ENCODE results near the gene S100A3.
A peak's percentile ranks its signal among the peaks of the same experiment; 100 is the strongest.

The S100A3 gene

DNA sequence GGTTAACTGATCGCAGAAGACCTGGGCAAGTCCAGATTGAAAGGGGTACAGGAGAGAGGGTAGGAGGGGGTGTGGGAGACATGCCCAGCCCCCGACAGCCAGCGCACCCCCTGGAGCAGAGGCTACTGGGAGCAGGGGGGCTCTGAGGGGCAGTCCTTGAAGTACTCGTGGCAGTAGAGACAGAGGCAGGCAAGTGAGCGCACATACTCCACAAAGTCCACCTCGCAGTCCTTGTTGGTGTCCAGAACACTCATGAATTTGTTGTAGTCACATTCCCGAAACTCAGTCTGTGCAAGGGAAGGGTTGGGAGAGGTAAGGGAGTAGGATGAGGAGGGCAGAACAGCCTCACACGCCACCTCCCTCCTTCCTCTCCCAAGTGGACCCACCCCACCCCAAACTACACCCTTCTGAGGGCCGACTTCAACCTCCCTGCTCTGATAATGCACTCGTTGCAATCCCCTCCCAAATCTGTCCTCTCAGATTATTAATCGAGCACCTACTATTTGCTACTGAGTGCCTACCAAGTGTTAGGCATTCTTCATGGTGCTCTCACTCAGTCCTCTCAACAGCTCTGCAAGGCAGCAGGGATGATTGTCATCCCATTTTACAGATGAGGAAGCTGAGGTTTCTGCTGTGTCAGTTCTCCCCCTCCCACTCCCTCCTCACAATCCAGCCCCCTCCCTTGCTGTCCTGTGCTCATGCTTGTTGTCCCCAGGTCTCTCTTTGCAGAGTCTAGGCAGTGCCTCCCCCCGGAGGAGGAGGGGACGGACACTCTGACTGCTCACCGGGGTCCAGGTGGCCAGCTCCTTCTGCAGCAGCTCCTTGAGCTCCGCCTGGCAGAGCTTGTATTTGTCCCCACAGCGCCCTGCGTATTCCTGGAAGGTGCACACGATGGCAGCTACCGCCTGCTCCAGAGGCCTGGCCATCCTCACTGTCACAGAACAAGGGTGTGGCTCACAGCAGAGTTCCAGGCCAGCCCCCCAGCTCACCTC lies 1.2 kb downstream of the S100A3 start:
- no peak for DNase-seq (ENCODE audit: low read depth)

DNA sequence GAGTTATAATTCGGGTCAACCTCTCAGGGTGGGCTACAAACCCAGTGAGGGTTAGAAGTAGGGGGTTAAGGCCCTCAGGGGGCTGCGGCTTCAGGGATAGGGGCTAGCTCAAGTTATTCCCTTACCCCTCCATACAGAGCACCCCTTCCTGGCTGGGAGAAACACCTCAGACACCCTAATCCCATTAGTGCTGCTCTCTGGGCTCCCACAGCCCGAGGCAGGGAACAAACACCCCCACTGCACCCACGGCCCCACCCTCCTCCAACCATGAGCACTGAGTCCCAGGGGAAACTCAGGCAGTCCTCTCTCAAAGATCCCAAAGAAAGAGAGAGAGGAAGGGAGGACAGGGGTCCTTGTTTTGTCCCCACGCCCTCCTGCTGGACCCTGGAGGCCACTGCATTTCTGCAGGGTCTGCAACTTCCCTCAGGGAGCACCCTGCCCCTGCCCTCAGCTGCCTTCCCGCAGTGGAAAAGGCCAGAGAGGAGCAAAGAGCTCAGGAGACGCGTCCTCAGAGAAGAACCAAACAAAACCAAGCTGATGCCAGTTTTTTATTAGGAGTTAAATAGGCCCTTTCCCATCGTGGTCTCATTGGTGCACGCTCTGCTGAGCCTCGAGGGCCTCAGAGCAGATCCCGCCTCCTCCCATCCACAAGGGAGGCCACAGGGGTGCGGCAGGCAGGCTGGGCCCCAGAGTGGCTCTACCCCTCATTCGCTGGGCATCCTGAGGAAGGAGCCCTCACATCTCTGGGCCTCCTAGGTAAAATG lies 2.1 kb downstream of the S100A3 start:
- DNase-seq (ENCODE audit: low read depth), result no peak

DNA sequence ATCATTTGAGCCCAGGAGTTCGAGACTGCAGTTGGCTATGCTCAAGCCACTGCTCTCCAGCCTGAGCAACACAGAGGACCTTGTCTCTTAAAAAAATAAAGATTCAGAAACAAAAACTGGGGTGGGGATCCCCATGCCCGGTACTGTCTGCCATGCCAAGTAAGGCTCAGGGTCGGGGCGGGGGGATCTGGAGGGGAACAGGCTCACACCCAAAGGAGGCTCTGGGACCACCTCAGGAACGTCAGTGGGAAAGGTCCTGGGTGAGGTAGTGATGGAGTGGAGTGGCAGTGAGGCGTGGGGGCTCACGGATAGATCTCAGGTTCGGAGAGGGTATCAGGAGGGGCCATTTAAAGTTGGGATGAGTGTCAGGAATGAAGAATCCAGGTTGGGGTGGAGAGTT lies 2.7 kb downstream of the S100A3 start:
- no peak for DNase-seq (ENCODE audit: low read depth)

DNA sequence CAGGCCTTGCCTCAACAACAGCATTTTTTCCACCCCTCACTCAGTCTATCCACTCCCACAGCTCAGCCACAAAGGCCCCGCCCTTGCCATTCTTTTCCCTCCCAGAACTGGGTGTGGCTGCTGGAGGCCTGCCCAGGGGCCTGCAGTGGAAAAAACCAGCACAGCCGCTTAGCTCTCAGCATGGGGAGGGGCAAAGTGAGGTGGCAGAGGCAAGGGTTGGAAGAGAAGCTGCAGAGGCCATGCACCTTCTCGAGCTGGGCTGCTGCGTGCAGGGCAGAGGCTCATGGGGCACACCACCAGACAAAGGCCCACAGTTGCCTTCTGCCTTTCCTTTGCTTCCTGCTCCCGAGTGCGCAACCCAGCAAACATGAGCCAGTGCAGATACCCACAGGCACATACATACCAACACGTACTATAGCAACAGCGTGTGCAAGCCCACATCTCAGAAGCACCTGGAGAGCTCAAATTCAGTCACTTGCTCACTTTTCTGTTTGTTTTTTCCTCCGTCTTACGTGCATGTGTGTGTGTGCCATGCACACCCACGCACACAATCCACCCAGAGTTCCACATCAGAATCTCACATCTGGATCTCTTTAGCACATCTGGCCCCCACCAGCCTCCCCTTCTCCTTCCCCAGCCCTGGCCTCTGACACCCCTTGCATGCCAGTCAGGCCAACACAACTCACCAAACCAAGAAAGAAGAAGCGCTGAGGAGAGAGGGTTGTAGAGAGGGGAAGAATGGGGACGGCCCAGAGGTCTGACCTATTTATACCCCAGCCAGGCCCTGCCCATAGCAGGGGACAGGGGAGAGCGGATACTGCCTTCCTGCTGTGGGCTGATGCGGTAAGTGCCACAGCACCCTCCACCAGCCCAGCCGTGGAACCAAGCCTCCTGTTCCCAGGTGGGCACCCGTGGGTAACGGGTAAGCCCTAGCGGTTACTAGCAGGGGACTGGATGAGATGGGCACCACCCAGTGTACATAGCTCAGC lies 3.7 kb downstream of the S100A3 start, which contains the start of gene S100A4:
TSS of gene S100A4 (minus strand) at position 740 of the 989 bp plus-strand sequence. CDS start 1,012 bp downstream, outside the sequence.
- DNase-seq (ENCODE audit: low read depth), result peak; percentile 84

DNA sequence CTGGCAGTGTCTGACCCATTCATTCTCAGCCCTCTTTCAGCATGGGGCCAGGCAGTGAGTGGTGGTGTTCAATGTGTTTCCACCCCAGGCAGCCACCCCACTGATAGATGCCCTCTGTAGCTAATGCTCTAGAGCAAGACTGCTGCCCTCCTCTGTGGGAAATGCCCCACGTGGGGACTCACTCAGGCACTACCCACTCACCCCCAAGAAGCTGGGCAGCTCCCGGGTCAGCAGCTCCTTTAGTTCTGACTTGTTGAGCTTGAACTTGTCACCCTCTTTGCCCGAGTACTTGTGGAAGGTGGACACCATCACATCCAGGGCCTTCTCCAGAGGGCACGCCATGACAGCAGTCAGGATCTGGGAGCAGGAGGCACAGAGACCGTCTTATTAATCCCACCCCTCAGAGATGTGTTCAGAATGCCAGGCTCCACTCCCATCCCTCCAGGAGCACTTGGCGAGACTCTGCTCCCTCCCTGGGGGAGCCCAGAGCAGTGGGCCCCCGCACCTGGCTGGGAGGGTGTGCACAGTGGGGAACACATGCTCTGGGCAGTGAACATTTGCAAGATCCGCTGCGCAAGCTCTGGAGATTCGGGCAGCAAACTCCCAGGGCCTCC lies 4.5 kb downstream of the S100A3 start:
- no peak for DNase-seq (ENCODE audit: low read depth)

DNA sequence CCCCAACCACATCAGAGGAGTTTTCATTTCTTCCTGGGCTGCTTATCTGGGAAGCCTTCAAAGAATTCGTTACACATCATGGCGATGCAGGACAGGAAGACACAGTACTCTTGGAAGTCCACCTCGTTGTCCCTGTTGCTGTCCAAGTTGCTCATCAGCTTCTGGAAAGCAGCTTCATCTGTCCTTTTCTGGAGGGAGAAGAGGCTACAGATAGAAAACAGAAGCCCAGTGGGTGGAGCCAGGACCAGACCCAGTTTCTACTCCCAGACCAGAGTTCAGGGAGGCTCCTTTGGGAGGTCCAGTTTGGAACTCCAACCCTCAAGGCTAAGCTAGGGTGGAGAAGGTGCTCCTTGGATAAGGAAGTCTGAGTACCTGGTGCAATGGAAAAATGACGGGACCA lies 5.3 kb downstream of the S100A3 start:
- DNase-seq (ENCODE audit: low read depth), result no peak

DNA sequence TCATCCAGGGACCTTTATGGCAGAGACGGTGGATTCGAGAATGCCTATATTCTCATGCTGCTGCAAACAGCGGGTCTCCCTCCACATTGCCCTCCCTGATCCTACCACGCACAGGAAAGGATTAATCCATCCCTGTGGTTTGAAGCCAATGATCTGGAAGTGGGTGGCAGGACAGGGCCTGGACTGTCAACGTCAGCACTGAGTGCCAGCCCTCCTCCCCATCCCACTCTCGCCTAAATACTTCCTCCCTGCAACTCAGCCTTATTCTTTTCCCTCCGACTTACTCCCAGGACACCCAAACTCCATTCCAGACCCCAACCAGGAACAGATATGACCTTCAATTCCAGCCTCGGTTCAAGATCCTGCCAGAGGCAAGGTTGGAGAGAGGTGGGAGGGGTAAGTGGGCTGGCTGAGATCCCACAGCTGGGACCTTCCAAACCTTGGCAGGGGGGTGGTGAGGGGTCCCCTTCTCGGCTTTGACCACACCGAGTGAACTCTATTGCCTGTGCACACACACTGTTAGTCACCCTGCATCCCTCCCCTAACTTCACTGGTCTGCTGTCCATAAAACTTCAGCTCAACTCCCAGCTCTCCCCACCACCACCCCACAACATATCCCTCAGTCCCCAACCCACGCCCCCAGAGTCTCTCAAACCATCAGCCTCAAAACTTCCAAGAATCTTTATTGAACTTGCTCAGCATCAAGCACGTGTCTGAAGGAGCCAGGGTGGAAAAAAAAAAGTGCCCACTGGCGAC lies 5.9 kb downstream of the S100A3 start:
- DNase-seq (ENCODE audit: low read depth), result no peak

DNA sequence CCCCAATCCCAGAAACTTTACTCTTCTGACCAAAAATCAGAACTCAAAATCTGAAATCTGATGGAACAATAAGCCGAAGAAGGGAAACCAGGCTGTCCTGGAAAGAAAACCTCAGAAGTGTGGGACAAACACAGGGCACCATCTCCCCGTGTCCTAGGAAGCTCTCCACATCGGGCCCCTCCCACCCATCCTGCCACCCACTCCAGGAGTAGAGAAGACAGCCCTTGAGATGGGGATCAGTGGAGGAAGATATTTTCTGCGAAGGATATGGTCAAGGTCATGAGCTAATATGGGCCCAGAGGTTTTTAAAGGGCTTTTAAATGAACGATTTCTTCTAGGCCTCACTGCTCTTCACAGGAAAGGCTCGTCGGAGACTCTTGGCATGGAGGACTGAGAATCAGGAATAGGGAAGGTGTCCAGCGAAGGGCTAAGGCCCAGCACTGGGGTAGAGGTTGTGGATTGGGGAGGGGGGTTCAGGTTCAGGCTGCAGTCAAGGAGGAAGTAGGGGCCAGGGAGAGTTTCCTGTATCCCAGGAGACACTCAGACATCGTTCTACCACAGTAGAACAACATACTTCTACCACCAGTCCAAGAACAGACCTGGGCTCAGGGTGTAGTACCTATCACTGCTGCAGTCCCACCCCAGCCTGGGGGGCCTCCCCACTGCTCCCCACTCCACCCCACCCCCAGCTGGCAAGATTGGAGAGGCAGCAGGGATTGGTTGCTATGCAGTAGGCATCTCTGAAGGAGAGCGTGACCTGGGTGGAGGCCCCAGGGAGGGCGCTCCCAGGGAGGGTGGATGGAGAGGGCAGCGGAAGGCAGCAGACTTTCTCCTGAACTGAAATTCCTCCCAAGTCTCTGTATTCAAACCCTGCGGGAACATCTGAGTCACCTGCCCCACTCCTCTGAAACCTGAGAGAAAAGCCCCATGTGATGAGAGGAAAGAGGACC lies 7.1 kb downstream of the S100A3 start:
- DNase-seq (ENCODE audit: low read depth), result no peak

DNA sequence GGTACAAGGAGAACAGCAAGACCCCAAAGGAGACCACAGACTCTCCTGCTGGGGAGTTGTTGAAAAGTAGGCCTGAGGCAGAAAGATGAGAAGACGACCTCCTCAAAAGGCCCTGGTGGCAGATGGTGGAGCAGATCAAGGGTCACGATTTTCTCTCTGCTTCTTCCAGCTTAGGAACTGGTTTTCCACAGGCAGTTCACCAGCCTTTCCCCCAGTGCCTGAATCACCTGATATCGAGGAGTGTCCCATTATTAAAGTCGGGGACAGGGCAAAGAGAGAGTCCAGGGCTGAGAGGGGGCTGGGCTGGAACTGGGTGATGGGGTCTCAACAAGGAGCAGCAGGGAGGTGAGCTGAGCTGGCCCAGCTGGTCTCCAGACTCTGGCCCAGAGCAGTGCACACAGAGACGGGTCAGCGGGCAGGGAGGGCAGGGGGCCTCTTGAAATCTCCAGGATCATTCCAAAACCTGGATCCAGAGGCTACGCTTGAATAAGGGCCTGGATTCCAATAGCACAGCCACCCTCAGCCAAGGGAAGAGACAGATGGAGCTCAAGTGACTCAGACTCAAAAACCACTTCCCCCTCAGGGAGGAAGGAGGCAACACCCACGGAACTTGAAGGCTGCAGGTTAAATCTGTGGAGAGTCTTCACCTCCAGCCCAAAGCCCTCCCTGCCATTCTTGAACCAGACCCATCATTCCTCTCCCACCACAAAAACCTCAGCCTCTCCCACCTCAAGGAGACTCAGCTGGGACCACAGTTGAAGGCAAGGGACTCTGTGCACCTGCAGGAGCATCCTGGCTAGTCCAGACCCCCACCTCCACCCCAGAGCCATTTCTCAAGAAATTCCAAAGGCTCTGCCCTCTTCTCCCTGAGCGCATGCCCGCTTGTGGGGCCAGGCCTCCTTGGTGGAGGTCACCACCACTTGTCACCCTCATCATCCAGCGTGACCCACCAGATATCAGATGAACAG lies 8.4 kb downstream of the S100A3 start, which contains the start of gene S100A5:
TSS of gene S100A5 (minus strand) at position 541 of the 968 bp plus-strand sequence. CDS start 743 bp downstream, outside the sequence.
- peak; percentile 50 for DNase-seq (ENCODE audit: low read depth)

DNA sequence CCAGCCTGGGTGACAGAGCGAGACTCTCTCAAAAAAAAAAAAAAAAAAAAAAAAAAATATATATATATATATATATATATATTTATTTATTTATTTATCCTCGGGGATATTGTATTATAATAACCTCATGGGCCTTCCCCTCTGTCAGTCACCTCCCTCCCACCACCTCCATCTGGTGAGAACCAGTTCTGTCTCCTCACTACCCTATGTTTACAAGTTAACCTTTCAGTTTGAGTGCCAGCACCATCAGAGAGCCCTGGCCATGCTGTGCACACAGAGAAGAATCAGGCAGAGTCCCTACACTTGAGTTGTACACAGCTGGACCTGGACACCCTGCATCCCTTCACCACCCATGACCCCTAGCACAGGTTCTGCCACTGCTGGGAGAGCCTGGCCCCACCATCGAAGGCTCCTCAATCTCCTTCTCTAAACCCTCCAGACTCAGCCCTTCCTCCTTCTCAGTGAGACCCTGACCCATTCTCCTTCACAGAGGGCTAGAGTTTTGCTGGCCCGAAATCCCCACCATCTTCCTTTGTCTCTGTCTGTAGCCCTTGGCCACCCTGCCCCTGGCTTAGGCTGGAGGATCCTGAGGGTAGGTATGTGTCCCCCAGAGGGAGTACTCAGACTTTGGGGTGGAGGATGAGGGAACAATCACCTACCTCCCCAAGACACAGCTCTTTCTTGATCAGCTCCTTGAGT lies 9.5 kb downstream of the S100A3 start:
- no peak for DNase-seq (ENCODE audit: low read depth)

DNA sequence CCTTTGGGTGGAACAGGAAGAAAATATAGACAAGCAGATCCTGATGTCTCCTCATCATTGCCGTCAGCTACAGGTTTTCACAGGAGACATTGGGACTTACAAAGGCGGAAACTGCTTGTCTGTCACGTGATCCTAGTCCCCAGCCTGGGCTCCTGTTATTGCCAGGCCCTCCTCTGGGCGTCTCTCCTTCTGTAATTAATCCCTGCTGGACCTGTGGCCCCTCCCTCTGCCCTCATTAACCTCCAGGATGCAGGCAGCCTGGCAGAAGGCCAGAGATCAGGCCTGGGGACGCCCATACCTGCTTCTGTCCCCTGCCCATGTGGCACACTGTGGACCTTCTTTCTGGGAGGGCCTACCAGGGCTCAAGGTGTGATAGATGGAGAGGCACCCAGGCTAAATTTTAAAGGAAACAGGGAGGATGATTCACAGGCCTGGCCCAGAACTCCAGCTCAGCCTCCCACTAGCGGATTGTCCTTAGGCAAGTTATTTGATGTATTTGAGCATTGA lies 10.7 kb downstream of the S100A3 start:
- DNase-seq (ENCODE audit: low read depth), result no peak

DNA sequence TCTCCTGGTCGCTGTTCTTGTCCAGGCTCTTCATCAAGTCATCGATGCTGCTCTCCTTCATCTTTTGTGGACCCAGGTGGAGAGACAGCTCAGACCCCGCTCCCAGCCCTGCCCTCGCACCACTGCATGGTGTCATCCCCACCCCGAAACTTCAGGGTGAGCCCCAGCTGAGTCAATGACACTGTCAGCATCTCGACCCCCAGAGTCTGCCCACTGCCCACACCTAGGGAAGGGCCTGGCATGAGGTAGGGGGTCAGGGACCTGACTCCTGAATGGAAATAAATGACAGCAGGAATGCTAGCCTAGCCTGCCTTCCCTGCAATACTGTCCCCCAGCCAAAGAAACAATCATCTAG lies 11.7 kb downstream of the S100A3 start:
- no peak for DNase-seq (ENCODE audit: low read depth)

DNA sequence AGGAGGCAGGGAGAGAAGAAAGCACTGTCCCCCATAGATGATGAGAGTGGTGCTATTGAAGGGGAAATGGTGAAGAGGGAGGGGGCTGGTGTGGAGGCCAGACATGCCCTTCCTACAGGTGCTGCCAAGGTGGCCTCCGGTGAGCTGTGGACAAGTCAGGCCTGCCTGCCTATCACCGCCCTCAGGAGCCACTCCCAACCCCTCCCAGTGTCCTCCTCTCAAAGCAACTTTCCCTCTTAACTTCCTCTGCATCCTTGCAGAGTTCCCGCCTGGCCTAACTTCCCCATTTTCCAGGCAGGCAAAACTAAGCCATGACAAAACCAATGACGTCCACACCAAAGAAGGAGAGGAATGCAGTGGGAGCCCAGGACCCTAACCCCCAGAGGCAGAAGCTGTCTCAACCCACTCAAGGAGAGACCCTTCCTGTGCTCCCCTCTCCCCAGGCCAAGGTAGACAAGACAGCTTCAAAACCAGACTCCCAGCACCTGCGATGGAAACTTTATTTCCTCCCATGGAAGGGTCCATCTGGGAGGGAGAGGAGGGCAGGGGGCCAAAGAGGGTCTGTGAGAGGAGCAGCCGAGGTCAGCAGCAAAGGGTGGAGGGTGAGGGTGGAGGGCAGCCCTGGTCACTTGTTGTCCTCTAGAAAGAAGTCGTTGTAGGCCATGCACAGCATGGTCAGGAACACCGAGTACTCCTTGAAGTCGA lies 12.2 kb downstream of the S100A3 start:
- DNase-seq (ENCODE audit: low read depth), result no peak

DNA sequence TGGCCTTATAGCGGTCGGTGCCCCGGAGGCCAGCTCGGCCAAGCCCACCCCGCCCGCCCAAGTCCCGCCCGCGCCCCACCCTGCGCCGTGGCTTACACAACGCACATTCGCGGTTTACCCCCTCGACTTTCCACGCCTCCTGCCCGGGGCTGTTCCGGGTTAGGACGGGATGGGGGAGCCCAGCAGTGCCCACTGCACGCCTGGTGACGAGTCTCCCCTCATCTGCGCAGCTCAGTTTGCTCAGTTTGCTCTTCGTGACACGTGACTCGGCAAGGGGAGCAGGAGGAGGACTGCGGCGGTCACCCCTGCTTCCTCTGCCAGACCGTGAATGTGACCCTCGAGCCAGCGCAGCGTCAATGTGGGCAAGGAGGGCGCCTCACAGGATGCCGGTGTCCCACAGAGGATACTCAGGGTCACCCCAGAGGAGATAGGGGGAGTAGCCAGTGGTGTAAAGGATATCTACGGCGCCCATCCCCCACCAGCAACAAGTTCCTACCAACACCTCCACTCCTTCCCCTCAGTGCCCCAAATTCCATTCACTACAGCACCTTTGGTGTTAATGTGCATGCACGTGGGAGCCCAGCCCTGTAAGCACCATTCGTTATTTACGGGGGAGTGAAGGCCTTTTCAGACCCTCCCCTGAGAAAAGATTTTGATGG lies 12.9 kb downstream of the S100A3 start:
- peak; percentile 67 for DNase-seq (ENCODE audit: low read depth)

DNA sequence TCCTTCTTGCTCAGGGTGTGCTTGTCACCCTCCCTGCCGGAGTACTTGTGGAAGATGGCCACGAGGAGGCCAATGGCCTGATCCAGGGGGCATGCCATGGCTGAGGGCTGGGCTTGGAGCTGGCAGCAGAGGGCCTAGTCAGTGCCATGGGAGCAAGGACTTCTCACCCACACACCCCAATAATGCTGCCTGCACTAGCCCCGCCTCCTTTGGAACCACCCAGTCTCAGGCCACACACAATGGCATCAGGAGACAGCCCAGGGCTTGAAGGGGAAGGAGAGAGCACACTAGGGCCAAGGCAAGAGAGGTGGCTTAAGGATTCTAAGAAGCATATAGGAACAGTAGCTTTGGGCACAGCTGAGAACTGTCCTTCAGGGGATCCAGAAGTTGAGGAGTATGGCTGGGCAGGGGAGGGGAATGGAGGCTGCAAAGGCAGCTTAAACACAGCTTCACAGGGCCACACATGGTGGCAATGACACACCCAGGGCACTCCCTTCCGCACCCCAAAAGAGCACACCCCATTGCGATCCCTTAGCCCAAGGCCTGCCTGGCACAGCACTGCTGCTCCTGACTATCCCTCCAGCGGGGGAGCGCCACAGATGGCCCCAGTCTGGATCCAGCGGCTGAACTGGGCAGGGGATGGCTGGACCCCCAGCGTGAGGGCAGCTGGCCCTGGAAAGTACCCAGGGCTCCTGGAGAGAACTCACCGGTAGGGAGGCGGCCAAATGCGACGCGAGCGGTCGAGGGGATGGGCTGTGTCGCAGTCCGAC lies 13.6 kb downstream of the S100A3 start, which contains the start of gene S100A6:
TSS of gene S100A6 (minus strand) at position 750 of the 770 bp plus-strand sequence. CDS start at position 98, 652 bp downstream.
- DNase-seq (ENCODE audit: low read depth), result no peak

Measured in stimulated activated CD8-positive, alpha-beta memory T cell treated with anti-CD3 and anti-CD28 coated beads, Interleukin-12 subunit alpha, Interleukin-12 subunit beta, amount 100 ng/mL, for 1 hour (primary cell).